Measurements from ENCODE around the gene CWC27. TPM values are rescaled to one million over a fixed set of nuclear protein-coding genes. Genes with fewer than 3 reads are reported as not detected.
"Not testable (repeated sequence)": the region's sequence is repeated elsewhere in the genome, so short reads cannot be mapped to it uniquely, and the experiment has no call there.

The CWC27 gene
- total RNA-seq, 2 experiments from 2014 or later, result 37.5 to 38.0 TPM

DNA sequence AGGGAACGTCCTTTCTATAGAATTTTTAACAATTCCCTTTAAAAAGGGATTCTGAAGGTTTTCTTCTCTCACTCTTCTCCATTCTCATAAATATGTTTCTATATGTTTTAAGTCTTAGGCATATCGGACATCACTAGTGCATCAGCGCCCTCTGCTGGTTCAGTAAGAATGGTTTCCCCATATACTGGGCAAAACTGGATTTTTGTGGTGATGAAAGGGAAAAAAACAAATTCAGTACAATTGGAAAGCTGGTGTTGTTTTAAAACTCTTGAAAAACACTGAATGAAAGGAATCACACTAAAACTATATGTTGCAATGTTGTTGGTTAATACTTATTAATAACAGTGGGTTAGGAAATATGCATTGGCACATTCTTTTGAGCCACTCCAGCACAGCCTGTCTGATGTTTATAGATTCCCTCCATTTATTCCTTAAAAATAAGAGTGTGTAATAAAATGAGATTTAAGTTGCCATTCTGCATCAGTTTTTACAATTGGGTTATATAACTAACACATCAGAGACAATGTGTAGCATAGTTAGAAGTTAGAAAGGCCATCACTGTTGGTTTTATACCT lies 15.8 kb downstream of the CWC27 start:
- POLR2A ChIA-PET, result no interaction called here
- CTCF ChIA-PET, result interaction anchor here (1.1 to 1.8 kb wide), 3 partner anchors 12 to 148 kb away, joined by 3 to 7 read pairs (median 7); no protein-coding TSS in a partner anchor

DNA sequence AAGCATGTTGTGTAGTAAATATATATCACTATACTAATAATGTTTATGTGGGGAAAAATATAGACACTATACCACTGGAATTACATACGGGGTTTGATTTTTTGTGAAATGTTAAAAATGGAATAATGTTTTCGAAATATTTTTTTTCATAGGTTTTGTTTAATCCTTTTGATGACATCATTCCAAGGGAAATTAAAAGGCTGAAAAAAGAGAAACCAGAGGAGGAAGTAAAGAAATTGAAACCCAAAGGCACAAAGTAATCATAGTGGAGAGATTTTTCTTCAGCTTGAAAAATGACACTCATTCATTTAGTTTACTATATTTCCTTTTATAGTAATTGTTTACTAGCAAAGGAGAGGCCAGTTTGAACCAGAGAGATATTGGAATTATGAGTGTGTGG lies 17.6 kb downstream of the CWC27 start:
- ChIA-PET CTCF (no interaction called here), POLR2A (no interaction called here)

DNA sequence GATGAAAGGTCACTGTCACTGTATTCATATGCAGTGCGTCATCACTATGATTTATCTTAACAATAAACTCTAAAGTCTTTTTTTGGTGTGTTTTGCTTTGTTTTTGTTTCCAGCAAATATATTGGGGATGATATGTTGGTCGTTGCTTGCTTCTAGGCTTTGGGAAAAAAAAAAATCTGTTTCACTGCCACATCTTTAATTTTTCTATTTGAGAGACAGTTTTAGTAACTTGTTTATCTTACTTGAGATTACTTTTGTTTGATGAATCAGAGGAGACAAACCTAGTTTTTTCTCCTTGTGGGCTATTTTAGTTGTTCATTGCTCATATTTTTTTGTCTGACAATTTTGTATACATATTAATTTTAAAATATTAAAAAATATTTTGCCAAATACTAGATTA lies 19.4 kb downstream of the CWC27 start:
- CTCF ChIA-PET, result interaction anchor here (0.8 kb wide), 1 partner anchor 20 kb away, joined by 3 read pairs; the partner anchor contains the start of genes CWC27 and SREK1IP1

DNA sequence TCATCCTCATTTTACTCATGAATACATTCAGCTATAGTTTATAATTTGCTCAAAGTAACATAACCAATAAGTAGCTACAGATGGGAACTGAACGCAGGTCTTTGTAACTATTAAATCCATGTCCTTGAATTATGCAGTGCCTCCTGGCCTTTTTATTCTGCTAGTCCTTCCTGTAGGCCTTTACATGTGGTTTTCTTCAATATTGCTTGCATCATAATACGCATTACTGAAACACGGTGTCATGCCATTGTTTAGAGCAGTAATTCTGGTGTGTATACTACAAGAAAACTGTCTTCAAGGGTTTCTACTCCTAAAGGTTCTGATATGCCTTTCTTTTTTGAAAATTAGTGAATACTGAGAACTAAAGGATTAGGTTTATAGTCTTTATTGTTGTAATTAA lies 20.7 kb downstream of the CWC27 start:
- POLR2A ChIA-PET, result interaction anchor here (0.7 kb wide), 1 partner anchor 14 kb away, joined by 3 read pairs; no protein-coding TSS in a partner anchor

More for the DNA sequence above, 19.4 kb downstream of the CWC27 start:
- POLR2A ChIA-PET, result no interaction called here

DNA sequence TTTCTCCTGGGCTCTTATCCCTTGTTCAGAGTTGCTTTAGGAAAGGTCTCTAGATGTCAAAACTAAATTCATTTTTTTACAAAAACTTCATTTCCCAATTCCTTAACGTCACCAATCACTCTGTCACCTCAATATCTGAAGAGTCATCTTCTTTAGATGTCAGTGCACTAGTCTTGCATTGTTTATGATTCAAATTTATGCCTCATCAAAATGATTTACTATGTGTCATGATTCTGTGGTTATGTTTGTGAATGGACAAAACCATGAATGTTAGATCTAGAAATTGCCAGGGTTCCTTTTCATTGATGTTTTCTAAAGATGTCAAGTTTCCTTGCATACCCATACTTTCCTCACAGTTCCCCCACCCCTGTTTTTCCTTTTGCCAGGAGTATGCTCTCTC lies 21.5 kb downstream of the CWC27 start:
- POLR2A ChIA-PET, result no interaction called here

More for the DNA sequence above, 20.7 kb downstream of the CWC27 start:
- CTCF ChIA-PET, result interaction anchor here (0.8 kb wide), 1 partner anchor 146 kb away, joined by 3 read pairs; no protein-coding TSS in a partner anchor

DNA sequence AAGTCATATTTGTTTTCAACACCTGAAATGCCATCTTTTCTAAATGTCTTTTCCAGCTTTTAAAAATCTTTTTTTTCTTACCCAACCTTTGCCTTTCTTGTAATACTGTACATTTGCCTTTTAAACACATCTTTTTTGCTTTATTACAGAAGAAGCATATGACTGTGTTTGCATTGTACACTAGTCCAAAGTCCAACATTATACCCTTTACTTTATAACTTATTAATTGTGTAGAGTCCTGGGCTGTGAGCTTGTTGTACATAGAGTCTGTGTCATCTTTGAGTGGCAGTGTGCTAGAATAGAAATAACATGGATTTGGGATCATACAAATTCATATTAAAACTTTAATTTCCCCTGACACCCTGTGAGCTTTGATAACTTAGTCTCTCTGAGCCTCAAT lies 23.7 kb downstream of the CWC27 start:
- ChIA-PET POLR2A (no interaction called here), CTCF (interaction anchor here (1.6 kb wide), 1 partner anchor 154 kb away, joined by 3 read pairs; no protein-coding TSS in a partner anchor)

More for the DNA sequence above, 21.5 kb downstream of the CWC27 start:
- CTCF ChIA-PET, result no interaction called here

DNA sequence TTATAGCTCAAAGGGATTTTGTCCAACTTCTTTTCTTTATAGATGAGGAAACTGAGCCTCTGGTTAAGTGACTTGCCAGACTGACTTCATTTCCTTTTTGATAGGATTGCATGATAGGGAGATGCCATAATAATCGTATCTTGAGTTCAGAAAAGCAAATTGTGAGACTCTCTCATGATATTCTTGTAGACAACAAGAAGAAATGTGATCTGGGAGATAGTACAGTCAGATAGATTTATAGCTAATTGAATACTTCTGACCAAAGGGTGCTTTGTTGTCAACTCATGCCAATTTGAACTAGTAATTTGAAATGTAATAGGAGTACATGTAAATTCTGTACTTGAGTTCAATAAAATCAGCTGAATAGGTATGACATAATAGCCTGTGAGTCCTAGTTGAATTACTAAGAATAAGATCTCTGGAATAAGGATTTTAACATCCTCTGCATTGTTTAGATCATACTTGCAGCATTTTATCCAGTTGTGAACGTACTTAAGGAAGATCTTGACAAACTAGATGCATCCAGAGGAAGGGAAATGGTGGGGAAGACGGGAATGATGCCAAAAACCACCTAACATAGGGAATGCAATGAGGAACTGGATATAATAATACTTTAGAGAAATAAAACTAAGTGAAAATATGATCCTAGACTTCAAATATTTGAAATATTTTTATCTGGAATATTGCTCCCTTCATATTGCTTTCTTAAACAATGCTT lies 25.5 kb downstream of the CWC27 start:
- CTCF ChIA-PET, result no interaction called here
- POLR2A ChIA-PET, result no interaction called here

DNA sequence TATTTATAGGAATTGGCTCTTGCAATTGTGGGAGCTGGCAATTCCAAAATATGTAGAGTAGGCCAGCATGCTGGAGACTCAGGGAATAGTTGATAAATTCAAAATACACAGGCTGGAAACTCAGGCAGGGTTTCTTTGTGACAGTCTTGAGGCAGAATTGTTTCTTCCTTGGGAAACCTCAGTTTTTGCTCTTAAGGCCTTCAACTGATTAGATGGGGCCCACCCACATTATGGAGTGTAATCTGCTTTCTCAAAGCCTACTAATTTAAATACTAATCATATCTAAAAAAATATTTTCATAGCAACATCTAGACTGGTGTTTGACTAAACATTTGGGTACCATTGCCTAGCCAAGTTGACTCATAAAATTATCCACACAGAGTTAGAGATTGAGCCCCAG lies 27.6 kb downstream of the CWC27 start:
- POLR2A ChIA-PET, result no interaction called here
- CTCF ChIA-PET, result no interaction called here

DNA sequence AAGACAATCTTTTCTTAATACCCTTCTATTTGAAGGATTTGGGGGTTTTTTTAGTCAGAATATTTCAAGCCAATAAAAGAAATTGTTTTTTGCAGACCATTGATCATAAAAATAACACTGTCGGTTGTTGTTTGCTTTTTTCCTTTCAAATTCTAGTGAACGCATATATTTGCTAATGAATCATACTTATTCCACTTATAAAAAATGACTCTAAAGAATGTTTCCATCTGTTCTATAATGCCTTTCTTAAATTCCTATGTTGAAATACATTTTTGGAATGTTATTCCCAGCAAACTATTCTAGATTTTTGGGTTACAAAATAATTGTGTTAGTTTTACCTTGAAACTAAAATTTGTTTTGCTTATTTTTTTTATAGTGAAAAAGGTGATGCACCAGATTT lies 32.2 kb downstream of the CWC27 start:
- ChIA-PET POLR2A (no interaction called here), CTCF (no interaction called here)

DNA sequence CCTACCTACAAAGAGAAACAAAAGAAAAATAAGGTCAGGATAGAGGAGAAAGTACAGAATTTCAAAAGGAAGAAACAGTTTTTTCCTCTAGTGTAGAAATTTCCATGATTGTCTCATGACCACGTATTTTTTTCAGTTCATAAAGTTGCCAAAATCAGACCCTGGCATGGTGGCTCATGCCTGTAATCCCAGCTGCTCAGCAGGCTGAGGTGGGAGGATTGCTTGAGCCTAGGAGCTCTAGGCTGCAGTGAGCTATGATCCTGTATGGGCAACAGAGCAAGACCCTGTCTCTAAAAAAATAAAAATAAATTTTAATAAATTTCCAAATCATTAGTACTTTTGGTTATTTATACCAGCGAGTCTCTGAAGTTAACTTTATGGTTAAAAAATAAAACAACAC lies 37.8 kb downstream of the CWC27 start:
- POLR2A ChIA-PET, result no interaction called here
- CTCF ChIA-PET, result no interaction called here

DNA sequence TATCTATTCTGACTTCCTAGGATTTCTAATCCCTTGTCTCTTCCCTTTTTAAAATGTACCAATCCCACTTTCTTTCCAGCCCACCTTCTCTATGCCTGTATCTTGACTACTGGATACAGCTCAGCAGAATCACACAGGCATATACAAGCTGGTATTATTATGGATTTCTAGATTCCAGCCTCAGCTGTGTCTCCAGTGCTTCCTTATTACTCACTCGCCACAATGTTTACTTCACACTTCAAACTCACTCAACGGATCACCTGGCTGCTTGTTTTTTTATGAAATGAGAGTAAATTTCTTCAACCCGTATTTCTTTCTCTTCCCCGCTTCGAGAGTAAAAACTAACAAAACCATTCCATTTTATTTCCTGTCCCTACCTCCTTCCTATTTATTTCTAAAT lies 38.8 kb downstream of the CWC27 start:
- ChIA-PET POLR2A (no interaction called here), CTCF (no interaction called here)

DNA sequence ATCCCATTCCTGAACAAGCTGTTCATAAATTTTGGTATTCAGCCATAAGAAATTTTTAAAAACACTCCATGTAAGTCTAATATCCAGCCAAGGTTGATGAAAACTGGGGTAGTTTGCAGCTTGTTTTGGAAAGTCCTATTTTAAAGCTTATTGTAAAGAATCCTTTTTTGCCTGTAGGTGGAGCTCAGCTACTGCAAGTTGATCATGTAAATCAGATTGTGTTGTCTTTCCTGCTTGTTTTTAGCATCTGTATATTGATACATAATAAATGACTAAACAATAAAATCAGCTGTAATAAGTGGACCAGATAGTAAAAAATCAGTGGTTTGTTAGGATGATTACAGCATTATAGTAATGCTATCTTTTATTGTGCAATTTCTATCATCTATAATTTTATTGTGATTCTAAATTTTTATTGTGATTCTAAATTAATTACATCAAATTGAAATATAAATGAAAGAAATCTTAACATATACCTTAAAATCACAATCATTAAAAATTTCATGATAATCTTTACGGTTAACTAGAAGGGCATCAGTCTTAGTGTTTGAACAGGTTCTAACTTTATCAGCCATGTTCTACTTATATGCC lies 42.4 kb downstream of the CWC27 start:
- POLR2A ChIA-PET, result no interaction called here
- CTCF ChIA-PET, result interaction anchor here (0.8 to 0.9 kb wide), 2 partner anchors 292 to 671 kb away, joined by 3 to 4 read pairs; no protein-coding TSS in a partner anchor

DNA sequence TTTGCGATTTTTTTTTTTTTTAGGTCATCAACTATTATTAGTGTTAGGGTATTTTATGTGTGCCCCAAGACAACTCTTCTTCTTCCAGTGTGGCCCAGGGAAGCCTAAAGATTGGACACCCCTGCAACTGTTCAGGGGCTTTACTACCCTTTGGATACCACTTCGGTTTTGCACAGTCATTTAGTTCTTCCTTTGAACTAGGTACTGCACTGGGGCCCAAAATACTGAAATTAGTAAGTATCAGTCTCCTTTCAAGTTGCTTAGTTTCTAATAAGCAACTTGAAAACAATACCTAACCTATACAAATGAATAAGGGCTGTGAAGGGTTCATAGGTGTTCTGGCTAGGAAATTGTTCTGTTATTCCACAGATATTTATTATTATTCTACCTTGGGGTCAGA lies 45.3 kb downstream of the CWC27 start:
- ChIA-PET CTCF (interaction anchor here (0.6 to 1.8 kb wide), 2 partner anchors 567 to 669 kb away, joined by 3 to 5 read pairs; no protein-coding TSS in a partner anchor), POLR2A (no interaction called here)

DNA sequence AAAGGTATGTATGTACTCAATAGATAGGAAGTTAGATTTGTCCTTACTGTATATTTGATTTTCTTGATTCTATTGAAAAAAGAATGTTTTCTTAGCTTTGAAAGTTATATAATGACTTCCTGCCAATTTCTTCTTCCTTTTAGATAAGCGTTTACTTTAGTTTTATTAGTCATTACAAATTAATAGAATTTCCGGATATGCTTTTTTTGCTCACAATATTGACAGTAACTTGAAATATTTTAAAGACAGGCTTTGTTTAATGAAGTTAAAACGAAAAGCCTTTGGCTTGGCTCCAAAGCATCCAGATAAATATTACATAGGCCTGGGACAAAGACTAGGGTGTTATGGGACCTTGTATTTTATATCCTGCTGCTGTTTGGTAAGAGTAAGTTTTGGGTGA lies 49.5 kb downstream of the CWC27 start:
- CTCF ChIA-PET, result no interaction called here

DNA sequence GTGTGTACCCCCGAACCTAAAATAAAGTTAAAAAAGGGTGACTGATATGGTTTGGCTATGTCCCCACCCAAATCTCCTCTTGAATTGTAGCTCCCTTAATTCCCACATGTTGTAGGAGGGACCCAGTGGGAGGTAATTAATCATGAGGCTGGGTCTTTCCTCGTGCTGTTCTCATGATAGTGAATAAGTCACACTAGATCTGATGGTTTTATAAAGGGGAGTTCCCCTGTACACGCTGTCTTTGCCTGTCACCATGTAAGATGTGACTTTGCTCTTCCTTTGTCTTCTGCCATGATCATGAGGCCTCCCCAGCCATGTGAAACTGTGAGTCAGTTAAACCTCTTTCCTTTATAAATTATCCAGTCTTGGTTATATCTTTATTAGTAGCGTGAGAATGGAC lies 50.6 kb downstream of the CWC27 start:
- POLR2A ChIA-PET, CTCF ChIA-PET: not testable (repeated sequence)

More for the DNA sequence above, 49.5 kb downstream of the CWC27 start:
- POLR2A ChIA-PET, result no interaction called here

DNA sequence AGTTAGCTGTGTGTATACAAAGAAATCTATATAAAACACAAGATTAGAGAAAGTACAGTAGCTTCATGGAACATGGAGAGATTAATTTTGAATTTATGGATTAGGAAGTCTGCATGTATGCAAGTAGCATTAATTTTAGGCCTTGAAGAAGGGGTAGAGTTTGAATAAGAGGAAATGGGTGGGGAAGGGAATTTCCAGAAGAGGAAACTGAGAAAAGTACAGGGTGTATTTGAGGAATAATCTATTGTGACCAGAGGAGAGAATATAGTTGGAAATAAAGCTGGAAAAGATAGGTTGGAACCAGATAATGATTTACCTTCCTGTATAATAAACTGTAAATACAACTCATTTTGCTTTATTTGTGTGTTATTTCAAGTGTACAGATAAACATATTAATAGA lies 53.6 kb downstream of the CWC27 start:
- POLR2A ChIA-PET, result no interaction called here
- CTCF ChIA-PET, result no interaction called here

DNA sequence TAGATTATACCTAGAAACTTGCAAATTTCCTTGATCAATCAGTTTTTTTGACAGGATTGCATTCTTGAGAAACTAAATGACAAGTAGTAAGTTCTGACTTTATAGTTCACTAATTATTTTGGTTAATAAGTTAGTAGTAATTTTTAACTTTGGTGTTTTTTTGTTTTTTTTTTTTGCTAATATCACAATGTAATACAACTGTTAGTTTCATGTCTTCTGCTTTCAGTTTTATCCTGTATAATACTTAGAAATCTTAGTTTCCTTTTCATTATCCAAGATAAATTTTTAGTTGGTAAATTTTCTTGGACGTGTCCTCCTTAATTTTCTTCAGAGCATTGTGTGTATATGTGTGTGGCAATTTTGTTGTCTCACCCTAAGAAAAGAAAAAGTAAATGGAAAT lies 57.8 kb downstream of the CWC27 start:
- POLR2A ChIA-PET, result no interaction called here

DNA sequence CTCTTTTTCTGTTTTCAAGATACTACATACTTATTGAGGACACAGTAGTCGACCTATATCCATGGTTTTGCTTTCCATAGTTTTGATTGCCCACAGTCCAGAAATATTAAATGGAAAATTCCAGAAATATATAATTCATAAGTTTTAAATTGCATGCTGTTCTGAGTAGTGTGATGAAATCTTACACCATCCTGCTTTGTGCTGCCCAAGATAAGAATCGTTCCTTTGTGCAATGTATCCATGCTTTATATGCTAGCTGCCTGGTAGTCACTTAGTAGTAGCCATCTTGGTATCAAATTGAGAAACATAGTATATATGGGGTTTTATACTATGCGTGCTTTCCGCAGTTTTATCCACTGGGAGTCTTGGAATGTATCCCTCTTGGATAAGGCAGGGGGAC lies 59.0 kb downstream of the CWC27 start:
- ChIA-PET CTCF (no interaction called here), POLR2A (no interaction called here)

More for the DNA sequence above, 57.8 kb downstream of the CWC27 start:
- CTCF ChIA-PET, result no interaction called here

DNA sequence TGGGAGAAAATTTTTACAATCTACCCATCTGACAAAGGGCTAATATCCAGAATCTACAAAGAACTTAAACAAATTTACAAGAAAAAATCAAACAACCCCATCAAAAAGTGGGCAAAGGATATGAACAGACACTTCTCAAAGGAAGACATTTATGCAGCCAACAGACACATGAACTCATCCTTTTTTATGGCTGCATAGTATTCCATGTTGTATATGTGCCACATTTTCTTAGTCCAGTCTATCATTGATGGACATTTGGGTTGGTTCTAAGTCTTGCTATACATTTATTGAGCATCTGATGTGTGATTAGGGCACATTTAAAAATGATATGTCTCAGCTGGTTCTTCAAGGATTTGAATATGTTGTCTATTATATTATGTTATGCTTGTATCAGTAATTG lies 61.9 kb downstream of the CWC27 start:
- POLR2A ChIA-PET, result not testable (repeated sequence)
- CTCF ChIA-PET, result interaction anchor here (0.7 kb wide), 1 partner anchor 9 kb away, joined by 4 read pairs; no protein-coding TSS in a partner anchor

DNA sequence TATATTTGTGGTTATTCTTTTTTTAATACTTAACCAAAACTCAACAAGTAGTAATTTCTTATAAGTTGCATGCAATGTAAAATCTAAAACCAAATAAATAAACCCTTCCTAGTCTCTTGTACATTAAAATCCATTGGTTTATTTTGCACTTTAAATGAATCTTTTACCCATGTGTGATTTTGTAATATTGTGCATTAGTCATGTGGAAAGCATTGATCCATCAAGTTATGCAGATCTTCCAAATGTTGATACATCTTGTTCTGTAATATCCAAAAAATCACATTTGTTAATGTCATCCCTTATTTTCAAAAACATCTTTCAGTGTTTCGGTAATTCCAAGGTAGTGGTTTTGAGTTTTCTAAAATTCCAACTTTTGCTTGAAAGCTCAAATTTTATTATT lies 63.3 kb downstream of the CWC27 start:
- ChIA-PET POLR2A (no interaction called here), CTCF (no interaction called here)

DNA sequence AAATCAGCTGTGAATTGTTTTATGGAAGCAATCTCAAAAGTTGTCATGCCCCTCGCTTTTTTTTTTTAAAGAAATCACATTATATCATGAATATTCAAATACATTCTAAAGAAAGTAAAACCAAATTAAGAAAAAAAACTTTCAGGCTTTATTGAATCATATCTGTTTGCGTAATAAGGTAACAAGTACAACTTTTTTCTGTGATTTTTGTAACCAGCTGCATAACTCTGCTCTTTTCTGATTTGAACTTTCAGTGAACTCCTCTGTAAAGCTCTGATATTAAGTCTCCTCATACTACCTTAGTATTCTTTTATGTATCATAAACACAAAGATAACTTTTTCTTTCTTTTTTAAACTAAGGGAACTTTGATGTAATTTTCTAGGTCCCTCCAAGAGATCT lies 65.3 kb downstream of the CWC27 start:
- ChIA-PET POLR2A (no interaction called here), CTCF (no interaction called here)

All from activated CD8-positive, alpha-beta memory T cell treated with anti-CD3 and anti-CD28 coated beads for 36 hours (primary cell).